Natural killer cell (primary cell): ENCODE measurements around the gene TRPM5. TPM values are rescaled to one million over a fixed set of nuclear protein-coding genes. Genes with fewer than 3 reads are reported as not detected.

Experiments
- ATAC-seq, 3 donors: fragments of 150-1000 bp in 2 of 3; fragments of 200-7000 bp in 1 of 3; cut with Tn5 transposase; 1 replicate in 1 of 3; 2 replicates in 2 of 3; pipeline ENCODE4 v1.10.0; 2021; ENCODE audit warnings: mild to moderate bottlenecking in 2 of 3, moderate library complexity in 2 of 3
- DNase-seq, 2 donors: peaks; one replicate each; pipeline versions ENCODE4 v3.0.0 to v3.0.0-alpha.2; 2013 to 2021; ENCODE audit warnings: mixed read lengths in 1 of 2
- H3K27ac ChIP-seq: one replicate; pipeline ENCODE4 v1.5.1; 2013; ENCODE audit warnings: mild to moderate bottlenecking, low read length
- H3K27me3 ChIP-seq: one replicate; pipeline ENCODE4 v1.6.1; 2013; ENCODE audit warnings: low read length; ENCODE audit not compliant: control insufficient read depth, insufficient read depth
- H3K36me3 ChIP-seq: one replicate; pipeline ENCODE4 v1.6.1; 2013; ENCODE audit warnings: low read length; ENCODE audit not compliant: control insufficient read depth, insufficient read depth
- H3K4me1 ChIP-seq: one replicate; pipeline ENCODE4 v1.6.1; 2013; ENCODE audit warnings: low read length; ENCODE audit not compliant: control insufficient read depth, insufficient read depth
- H3K4me3 ChIP-seq: one replicate; pipeline ENCODE4 v1.5.1; 2013; ENCODE audit warnings: low read length
- H3K9me3 ChIP-seq: one replicate; pipeline ENCODE4 v1.6.1; 2013; ENCODE audit warnings: low read length; ENCODE audit not compliant: control insufficient read depth, insufficient read depth
- H3K27ac Mint-ChIP-seq, 2 donors: one replicate each; pipeline ENCODE4 v1.8.0; 2022; ENCODE audit warnings: mild to moderate bottlenecking in 2 of 2, mixed read lengths in 2 of 2, moderate library complexity in 1 of 2
- H3K27me3 Mint-ChIP-seq, 2 donors: one replicate each; pipeline ENCODE4 v1.8.0; 2022; ENCODE audit warnings: low read depth in 2 of 2, mixed read lengths in 2 of 2
- H3K36me3 Mint-ChIP-seq: one replicate; pipeline ENCODE4 v1.8.0; 2022; ENCODE audit warnings: mixed read lengths
- H3K4me1 Mint-ChIP-seq, 2 donors: one replicate each; pipeline ENCODE4 v1.8.0; 2022; ENCODE audit warnings: mixed read lengths in 2 of 2
- H3K4me3 Mint-ChIP-seq: one replicate; pipeline ENCODE4 v1.8.0; 2022; ENCODE audit warnings: mild to moderate bottlenecking, moderate library complexity, mixed read lengths
- H3K9me3 Mint-ChIP-seq, 2 donors: one replicate each; pipeline ENCODE4 v1.8.0; 2022; ENCODE audit warnings: mixed read lengths in 2 of 2
- CTCF ChIP-seq: fragments of 200-600 bp; IDR thresholded peaks from one replicate; pipeline ENCODE4 v1.8.0; 2022; ENCODE audit warnings: antibody characterized with exemption
- WGBS: methylation state at CpG from one replicate; pipeline ENCODE4 v1.1.7; 2013; ENCODE audit warnings: missing lambda C conversion rate; ENCODE audit not compliant: insufficient coverage; 5-methylcytosine and 5-hydroxymethylcytosine counted together
- intact Hi-C: fragments of 100-400 bp; cut with micrococcal nuclease; formaldehyde crosslinking; loops from one replicate; pipeline ENCODE4 v1.14.2; 2022
- total RNA-seq, 4 donors: library from RNA; stranded (reverse); fragments of 120-200 nt in 1 of 4; gene quantifications; one replicate each; pipeline versions ENCODE4 v1.2.3 to v1.2.4, GENCODE V29; 2013 to 2022

Gene TRPM5
- total RNA-seq, 3 donors from 2014 or later (not counting 1 experiment from before 2014, with no cell fraction given), result not detected

GRCh38 chr11:2467695-2468055, 23.4 kb upstream of the TRPM5 start:
- no peak overlapping the region for H3K4me3 ChIP-seq
- no peak overlapping the region for H3K27ac Mint-ChIP-seq
- H3K4me1 Mint-ChIP-seq, result peaks cover 19 to 38% of the 10 kb centered on the region in 2 donors
- no peaks in the 10 kb centered on the region for H3K36me3 ChIP-seq
- 63% methylated on average over 7 of the region's 7 CpGs for WGBS
- no peak overlapping the region for H3K27ac ChIP-seq
- no peaks in the 10 kb centered on the region for H3K9me3 ChIP-seq
- ATAC-seq (peak in 1 of 3 donors; percentile 5), DNase-seq (no peak)
- peaks cover 26 to 40% of the 10 kb centered on the region in 2 donors for H3K27me3 Mint-ChIP-seq
- no peaks in the 10 kb centered on the region for H3K36me3 Mint-ChIP-seq
- no peaks in the 10 kb centered on the region for H3K9me3 Mint-ChIP-seq
- peaks cover 42% of the 10 kb centered on the region for H3K4me1 ChIP-seq
- intact Hi-C loops, result loop anchor here (5.0 kb wide), 1 partner anchor 35 kb away; no protein-coding TSS in a partner anchor
- peaks cover 10% of the 10 kb centered on the region for H3K27me3 ChIP-seq
- TF ChIP-seq CTCF, result no peak
- peak overlapping the region; percentile 49 for H3K4me3 Mint-ChIP-seq

GRCh38 chr11:2466869-2467694, 22.8 kb upstream of the TRPM5 start:
- WGBS, result 27% methylated on average over 16 of the region's 16 CpGs
- Mint-ChIP-seq H3K4me1 (peaks cover 19 to 36% of the 10 kb centered on the region in 2 donors), H3K4me3 (peak overlapping the region; percentile 49), H3K27ac (no peak overlapping the region), H3K27me3 (peaks cover 26 to 39% of the 10 kb centered on the region in 2 donors), H3K9me3 (no peaks in the 10 kb centered on the region), H3K36me3 (no peaks in the 10 kb centered on the region)
- Histone ChIP-seq H3K4me1 (peaks cover 43% of the 10 kb centered on the region), H3K36me3 (no peaks in the 10 kb centered on the region), H3K27ac (no peak overlapping the region), H3K9me3 (no peaks in the 10 kb centered on the region), H3K4me3 (no peak overlapping the region), H3K27me3 (peaks cover 10% of the 10 kb centered on the region)
- intact Hi-C loops, result loop anchor here (5.0 kb wide), 1 partner anchor 35 kb away; no protein-coding TSS in a partner anchor
- no peak for TF ChIP-seq CTCF
- peak; percentile 51 to 84 for DNase-seq
- ATAC-seq, result peak; percentile 91 to 99 (median 96)

GRCh38 chr11:2466069-2466801, 21.9 kb upstream of the TRPM5 start:
- intact Hi-C loops, result loop anchor here (5.0 kb wide), 1 partner anchor 34 kb away; no protein-coding TSS in a partner anchor
- no peak overlapping the region for H3K27ac ChIP-seq
- Mint-ChIP-seq H3K9me3 (no peaks in the 10 kb centered on the region), H3K27ac (no peak overlapping the region), H3K4me1 (peaks cover 19 to 29% of the 10 kb centered on the region in 2 donors), H3K27me3 (peaks cover 26 to 32% of the 10 kb centered on the region in 2 donors), H3K4me3 (no peak overlapping the region), H3K36me3 (no peaks in the 10 kb centered on the region)
- H3K27me3 ChIP-seq, result peaks cover 10% of the 10 kb centered on the region
- no peak overlapping the region for H3K4me3 ChIP-seq
- ATAC-seq (no peak), DNase-seq (no peak)
- no peak for TF ChIP-seq CTCF
- peaks cover 43% of the 10 kb centered on the region for H3K4me1 ChIP-seq
- 87% methylated on average over 9 of the region's 9 CpGs for WGBS
- H3K36me3 ChIP-seq, result no peaks in the 10 kb centered on the region
- H3K9me3 ChIP-seq, result no peaks in the 10 kb centered on the region
